ENCODE data around the gene GALNT18.

The GALNT18 gene

DNA sequence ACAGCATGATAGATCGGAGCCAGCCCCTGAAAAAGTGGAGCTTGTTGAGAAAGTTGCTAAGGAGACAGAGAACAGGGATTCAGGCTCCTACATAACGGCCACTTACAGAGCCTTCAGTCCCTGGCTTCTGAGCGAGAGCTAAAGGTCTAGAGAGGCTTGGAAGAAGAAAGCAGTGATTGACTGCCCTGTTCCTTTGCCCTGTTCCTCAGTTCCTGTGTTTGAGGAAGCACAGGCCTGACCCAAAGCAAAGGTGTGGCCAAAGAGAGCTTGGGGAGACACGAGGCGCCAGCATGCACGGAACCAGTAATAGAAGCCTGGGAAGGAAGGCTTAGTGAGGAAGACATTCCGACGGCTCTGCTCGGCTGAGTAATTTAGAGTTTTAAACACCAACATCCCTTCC is 194.7 kb downstream of the GALNT18 start:
- FAIRE-seq, result no peak

DNA sequence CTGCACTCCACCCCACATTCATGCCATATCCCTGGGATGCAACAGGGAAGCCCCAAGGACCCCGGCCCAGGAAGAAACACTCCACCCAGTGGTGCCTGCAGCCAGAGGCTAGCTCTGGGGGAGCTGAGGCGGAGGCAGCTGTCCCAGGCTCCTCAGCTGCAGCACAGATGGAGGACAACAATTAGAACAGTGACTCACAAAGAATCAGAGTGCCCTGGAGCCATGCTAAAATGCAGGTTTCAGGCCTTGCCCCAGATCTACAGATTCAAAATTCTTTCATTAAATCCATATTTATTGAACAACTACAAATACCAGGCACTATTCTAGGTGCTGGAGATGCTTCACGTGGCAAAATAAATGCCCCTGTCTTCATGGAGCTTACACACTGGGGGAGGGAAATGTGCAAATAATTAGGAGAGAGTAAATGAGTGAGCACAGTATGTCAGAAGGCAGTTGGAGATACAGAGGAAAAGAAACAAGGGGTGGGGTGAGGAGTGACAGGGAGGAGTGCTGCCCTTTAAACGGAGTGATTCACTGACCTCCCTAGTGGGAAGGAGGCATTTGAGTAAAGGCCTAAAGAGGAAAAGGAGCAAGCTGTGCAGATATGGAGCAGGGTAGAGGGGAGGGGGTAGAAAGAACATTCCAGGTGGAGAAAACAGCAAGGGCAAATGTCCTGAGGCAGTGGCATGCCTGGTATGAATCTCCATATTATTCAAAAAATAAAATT is 195.4 kb downstream of the GALNT18 start:
- no peak for FAIRE-seq

DNA sequence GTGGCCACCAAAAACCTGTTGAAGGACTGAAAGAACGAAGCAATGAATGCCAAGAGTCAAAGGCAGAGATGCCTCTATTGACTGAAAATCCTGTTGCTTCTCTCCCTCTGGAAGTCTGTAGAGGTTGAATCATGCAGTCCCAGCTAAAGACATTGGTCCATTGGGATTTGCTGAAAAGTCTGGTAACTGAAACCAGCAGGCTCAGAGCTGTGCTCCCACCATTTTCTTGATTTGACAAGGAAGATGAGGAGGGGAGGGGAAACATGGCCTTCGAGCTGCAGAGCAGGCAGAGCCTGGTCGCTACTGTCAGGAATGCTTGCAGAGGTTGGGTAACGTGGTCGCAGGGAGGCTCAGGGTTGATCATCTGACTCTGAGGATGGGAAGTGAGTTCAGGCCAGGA is 196.0 kb downstream of the GALNT18 start:
- FAIRE-seq, result no peak

DNA sequence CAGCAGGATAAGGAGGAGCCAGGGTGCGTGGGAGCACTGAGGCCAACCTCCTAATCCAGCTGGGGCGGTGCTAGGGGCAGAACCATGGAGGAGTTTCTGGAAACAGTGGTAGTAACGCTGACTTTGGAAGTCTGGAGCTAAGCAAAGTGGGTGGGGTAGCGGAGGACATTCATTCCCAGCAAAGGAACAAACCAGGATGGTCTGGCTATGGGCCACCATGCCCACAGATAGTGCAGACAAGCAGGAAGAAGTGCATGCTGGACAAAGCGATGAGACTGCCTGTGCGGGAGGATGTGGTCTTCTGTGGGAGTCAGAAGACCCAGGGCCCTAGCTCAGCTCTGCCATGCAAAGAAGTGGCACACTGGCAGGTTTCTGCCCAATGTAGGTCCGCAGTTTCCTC is 197.1 kb downstream of the GALNT18 start:
- FAIRE-seq, result no peak

DNA sequence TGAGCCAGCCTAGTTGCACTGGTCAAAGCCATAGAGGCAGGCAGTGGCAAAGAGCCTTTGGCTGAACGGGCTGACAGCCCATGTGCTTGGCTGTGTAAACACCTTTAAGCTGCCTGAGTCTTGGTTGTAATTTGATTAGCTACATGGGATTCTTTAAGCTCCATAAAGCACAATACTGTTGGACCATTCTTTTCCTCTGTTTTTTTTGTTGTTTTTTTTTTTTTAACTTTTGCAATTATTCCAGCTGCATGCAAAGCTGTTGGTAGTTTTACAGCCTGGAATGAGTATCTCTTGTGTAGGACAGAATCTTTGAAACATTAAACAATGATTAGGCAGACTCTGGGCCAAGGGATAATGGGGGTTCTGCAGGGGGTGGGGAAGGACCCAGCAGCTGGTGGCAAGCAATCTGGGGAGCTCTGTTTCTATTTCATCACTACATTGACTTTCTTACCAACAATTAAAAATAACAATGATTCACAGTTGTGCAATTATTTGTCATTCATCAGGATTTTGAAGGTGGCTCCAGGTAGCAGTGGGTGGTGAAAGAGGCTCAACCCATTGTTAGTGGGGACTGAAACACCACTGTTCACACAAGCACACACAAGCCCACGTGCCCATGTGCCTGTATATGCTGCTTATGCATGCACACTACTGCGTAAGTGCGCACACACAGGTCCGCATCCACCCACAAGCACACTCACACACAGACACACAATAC is 199.2 kb downstream of the GALNT18 start:
- no peak for FAIRE-seq

DNA sequence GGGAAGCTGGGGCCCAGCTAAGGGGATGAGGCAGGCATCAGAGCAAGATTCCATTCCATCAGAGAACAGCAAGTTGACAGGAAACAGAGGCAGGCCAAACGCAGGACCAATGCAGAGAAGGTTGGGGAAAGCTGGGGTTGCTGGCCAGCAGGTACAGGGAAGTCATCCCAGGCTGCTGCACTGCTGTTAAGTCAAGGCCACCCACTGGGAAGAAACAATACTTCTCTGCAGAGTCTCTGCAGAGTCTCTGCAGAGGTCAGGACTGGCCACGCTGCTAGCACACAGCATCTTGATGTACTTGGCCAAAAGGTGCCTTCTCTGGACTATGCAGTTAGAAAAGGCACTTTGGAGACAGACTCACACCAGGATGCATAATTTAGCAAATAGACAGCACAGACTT is 200.3 kb downstream of the GALNT18 start:
- no peak for FAIRE-seq

DNA sequence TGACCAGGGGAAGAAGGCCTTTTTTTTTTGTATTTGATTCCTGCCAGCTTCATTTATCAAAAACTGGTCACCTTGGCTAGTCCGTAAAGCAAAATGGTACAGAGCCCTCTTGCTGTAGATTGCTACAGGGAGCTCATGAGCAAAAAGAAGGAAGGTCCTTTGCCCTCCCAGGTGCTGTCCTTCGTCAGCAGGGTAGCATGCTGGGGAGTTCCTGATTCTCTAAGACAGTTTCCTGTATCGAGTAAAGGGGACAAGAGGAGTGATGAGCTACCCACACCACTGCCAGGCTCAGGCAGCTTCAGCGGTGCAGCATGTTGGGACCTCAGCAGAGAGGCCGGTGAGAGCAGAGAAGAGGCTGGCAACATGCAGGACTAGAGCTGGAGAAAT is 200.9 kb downstream of the GALNT18 start:
- FAIRE-seq, result no peak

DNA sequence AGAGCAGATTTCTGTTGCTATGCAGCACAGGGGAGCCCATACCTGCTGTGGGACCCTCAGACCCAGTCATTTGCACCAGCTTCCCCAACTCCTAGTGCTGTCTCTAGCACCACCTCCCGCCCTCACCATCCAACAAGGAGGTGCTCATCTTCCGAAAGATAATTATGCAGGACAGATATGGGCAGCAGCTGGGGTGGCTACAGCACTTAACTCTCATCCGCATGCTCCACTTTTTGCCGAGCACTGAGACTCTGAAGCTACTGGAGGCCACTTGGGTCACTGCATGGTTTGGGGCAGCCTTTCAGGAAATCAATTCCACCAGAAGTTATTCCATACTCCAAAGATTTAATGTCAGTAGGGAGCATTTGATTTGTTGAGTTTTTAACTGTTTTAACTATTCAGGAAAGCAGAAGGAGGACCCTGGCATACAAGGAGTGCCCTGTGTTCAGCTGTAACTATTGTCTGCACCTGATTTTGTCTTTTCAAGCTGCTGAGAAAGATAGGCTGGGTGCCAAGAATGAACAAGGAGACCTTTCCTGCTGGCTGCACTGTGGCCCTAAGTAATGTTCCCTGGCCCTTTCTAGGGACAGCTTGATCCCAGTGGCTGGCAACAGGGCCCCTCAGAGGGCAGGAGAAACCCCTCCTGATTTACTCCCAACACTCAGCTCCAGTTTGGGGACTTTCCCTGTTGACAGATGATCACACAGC is 201.5 kb downstream of the GALNT18 start:
- FAIRE-seq, result no peak

DNA sequence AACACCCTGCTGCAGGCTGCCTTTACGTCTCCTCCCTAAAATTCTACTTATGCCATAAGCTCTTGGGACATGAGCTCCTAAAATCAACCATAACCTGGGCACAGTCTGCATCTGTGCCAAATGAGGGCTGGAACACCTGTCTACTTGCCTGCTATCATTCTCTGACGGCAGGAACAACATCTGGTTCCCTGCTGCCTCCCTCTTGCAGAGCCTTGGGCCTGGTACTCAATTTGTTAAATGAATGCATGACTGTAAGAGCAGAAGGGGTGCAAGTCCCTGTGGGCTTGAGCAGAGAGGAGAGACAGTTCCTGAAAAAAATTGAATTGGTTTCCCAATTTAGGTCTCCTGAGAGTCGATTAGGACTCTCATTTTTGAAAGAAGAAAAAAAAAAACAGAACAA is 202.1 kb downstream of the GALNT18 start:
- no peak for FAIRE-seq

DNA sequence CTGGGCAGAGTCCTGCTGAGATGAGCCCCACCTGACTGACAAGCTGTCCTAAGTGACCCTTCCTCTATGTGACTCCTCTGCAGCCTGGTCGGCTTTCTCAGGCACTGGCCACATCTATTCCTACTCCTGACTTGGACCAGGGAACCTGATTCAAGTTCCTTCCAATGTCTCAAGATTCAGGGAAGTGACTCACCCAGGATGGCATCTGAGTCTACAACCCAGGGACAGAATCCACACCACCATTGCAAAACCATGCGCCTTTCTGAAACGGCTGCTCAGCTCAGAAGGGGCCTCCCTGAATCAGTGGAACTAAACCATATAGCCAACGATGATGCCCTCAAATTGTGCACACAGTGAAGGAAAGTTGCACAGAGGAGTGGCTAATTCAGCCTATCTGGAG is 204.9 kb downstream of the GALNT18 start:
- no peak for FAIRE-seq

DNA sequence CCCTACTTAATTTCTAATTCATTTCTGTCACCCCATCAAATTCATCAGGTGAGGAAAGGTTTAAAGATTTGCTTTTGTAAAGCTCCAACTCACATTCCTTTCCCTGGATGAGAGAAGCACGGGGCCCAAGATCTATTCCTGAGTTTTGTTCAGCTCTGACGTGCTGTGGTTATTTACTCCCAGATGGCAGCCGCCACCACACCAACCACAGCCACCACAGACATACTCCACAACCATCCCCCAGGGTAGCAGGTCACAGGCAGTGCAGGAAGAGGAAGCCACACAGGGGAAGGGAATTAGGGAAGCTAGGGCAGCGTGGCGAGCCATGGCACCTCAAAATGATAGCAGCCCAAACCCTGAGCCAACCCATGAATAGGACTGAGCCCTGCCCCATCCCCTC is 205.3 kb downstream of the GALNT18 start:
- no peak for FAIRE-seq

DNA sequence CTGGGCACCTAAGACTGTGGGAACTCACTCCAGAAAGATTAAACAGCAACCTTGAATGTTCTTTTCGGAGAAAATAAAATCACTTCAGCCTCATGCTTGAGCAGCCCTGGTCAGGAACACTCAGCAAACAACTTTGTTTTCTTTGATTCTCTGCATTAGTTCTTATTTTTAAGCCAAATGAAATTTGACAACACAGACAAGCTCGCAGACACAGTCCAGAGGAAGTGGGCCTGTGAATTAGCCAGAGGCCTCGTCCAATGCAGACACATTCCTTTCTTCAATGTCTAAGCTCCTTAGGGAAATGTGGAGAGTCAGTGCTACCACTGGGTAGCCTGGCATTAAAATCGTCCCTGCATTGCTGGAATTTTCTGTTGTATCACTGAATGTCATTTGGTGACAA is 205.9 kb downstream of the GALNT18 start:
- FAIRE-seq, result no peak

DNA sequence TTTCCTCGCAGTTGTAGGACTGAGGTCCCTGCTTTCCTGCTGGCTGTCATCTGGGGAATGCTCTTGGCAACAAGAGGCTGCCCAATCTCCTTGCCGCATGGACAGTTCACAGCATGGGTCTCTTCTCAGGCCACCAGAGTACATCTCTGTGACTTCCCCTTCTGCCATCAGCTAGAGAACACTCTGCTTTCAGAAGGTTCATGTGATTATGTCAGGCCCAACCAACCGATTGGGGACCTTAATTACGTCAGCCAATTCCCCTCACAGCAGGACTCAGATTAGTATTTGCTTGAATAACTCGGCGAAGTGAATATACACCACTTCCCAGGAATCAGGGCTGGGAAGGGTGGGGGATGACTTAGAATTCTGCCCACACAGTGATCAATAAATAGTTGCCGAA is 206.8 kb downstream of the GALNT18 start:
- FAIRE-seq, result no peak

DNA sequence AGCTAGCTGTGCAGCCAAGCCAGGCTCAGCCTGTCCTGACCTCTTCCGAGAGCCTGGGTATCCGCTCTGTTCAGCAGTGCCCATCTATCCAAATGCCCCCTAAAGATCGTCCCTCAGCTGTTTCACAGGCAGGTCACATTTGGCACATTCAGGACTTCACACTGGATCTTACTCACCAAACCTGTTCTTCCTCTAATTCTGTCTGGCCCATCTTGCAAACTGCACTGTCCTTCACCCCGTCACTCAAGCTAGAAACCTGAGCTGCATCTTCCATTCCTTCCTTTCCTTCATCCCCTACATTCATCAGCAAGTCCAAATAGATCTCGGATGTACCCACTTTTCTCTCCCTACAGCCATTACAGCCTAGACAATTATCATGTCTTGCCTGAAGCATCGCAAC is 208.0 kb downstream of the GALNT18 start:
- no peak for FAIRE-seq

DNA sequence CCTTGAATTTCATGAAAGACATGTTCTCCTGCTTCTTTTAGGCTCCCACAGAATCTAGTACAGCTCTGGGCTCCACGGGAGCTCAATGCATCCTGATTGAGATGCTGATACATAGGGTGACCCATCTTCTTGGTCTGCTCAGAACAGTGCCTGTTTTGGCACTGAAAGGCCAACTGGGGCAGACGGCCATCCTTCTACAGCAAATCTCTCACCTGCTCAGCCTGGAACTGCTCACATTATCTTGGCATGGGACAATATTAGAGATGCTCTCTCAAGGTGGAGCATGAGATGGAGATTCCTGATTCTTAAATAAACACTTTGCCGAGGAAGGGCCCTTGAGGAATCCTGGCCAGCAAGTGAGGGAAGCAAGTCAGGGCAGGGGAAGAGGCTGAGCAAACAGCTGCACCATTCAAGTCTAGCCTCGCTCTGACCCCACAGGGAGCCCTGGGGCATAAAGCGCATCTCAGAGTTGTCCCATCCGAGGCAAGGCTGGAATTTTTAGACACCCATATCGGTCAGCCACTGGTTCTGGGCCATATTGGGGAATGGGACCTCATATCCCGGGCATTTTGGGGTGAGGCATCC is 210.3 kb downstream of the GALNT18 start:
- FAIRE-seq, result no peak

DNA sequence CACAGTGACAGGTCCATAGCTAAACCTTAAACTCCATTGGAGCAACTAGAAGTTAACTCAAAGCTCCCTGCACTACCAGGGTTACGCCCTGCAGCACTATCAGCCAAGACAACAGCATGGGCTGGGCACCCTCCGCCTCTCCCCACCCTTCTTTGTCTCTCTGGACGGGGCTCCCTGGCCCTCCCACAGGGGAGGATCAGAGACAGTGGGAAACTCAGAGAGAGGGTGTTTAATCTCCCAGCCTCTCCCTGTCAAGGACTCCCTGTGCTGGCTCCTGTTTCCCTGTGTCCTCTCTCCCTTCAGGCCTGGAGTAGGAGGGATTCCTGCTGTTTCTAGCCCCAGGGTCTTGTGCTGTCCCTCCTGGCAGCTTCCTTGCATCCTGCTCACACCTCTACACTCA is 211.9 kb downstream of the GALNT18 start:
- no peak for FAIRE-seq

DNA sequence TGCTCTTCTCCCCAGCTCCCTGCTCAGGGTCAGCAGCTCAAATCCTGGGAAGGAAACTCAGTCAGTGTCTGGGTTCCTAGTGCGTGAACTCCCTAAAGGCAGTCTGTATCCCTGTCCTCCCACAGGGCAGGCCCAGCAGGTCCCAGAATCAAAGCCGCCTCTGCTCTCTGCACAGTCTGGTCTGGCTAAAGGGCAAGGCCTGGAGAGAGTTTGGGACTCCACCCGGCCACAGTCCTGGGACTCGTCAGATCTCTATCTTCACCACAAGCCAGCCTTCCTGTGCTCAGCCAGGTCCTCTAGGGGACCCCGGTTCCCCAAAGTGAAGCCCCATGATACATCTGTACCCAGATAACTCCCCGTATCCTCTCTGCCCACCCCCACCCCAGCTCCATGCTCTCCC is 212.6 kb downstream of the GALNT18 start:
- FAIRE-seq, result no peak

DNA sequence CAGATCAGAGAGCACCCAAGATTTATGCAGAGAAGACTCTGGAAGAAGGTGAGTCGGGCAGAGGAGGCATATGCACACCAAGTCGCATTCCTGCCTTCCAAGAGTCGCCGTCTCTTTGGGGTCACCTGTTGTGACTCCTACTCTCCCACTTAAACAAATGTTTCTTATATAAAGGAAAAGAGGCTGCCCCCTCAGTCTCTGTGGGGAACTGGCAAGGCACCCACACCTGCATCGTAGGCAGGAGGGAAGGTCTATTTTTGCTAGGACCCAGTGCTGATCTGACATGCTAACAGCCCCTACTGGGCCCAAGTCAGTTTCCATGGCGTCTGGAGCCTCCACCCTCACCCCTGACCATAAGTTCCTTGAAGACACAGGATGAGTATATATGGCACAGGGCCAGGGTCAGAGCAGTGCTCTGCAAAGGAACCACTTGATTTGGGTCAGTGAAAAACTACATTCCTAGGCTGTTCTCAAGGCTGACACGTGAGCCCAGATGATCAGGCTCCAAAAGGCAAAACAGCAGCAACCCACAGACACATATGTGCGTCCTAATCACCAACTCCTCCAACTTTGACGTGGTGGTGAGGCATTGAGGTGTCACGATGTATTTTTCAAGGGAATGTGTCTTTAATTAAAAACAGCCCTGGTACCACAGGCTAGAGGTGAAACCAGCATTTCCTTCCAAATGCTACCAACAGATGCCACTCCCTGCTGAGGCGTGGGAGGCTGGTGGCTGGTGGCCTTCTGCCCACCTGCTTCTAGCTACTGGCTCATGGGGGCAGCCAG is 213.2 kb downstream of the GALNT18 start:
- FAIRE-seq, result no peak

DNA sequence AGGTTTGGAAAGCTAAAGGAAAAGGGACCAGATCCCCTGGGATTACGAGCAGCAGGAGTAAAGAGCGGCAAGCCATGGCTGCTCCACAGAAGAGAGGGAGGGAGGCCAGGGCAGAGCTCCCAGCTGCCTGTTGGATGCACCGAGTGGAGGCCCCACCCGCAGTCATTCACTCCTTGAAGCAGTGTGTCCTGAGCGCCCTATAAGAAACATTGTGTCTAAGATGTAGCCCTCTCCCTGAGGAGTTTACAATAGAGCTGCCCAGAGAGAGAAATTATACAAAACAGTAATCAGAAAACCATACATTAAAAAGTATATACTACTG is 214.1 kb downstream of the GALNT18 start:
- FAIRE-seq, result no peak

DNA sequence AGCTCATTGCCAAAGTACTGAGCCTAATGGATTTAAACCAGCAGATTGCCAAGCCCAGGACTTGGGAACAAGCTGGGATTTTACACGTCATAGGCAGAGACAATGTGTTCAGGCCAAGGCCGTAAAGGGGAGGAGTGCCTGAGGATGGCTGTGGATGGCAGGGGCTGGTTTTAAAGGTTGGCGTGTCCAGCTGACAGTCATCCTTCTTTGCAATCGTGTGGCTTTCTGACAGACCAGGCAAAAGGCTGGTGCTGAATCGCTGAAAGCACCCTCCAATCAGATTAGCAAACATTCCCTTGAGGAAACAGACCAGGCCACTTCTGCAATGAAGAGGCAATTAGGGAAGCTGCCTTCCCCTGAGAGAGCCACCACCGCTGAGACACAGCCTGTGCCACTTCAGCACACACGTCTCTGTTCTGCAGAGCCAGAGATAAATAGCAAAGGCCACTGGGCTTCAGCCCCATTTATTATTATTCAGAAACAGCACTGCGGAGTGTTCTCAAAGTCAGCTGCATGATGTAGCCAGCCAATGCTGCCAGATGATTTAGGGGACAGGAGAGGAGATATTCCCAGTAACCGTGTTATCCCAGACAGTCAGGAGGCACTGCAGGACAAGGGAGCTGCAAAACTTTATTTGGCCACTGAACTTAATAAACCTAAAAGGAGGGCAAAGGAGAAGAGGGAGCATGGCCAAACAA is 214.6 kb downstream of the GALNT18 start:
- no peak for FAIRE-seq

DNA sequence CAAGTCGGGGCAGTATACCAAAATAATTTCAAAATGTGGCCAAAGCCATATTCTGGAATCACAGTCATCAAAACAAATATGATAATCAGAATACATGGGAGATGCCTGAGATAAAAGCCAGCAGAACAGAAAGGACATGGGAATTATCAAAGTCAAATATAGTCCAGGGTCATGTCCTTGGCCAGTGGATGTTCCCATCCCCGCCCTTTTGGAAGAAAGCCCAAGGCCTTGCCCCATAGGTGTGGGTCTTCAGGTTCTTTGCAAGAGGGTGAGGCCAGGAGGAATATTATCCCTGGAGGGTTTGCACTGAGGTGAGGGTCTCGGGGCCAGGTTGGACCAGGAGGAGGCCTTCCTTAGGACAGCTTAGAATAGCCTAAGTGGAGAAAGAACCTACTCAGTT is 215.2 kb downstream of the GALNT18 start:
- no peak for FAIRE-seq

Measured in endometrium (tissue), 2 donors.